HUDEP-2 (cell line): ENCODE results near the gene CCL15.
A peak's percentile ranks its signal among the peaks of the same experiment; 100 is the strongest.
"Not testable (repeated sequence)": the region's sequence is repeated elsewhere in the genome, so short reads cannot be mapped to it uniquely, and the experiment has no call there.

ENCODE experiments used
- DNase-seq, 76 experiments: peaks; one replicate each; lab custom pipeline; 2025; ENCODE audit not compliant: unreplicated experiment in 76 of 76; lab: John Stamatoyannopoulos, UW

CCL15 gene

DNA sequence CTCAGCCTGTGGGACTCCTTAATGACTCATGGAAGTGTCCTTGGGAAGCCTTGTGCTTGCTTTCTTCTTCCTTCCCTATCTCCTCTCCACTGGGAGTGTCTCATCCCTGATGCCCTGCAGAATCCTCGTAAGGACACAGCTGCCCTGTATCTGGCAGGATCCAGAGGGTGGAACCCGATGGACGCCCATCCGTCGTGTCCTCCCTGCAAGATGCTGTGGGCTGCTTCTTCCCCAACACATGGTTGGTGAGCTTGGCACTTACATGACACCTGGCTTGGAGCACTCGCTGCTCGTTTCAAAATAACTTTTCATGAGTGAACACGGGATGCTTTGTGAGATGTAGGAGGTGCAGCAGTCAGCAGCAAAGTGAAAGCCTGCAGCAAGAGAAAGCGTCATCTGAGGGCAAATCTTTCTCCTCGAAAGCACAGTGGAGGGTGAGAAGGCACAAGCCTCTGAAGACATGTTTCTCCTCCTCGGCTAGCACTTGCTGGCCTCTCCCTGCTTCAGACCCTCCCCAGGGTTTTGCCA, 3.3 kb downstream of the CCL15 start:
- no peak for DNase-seq

DNA sequence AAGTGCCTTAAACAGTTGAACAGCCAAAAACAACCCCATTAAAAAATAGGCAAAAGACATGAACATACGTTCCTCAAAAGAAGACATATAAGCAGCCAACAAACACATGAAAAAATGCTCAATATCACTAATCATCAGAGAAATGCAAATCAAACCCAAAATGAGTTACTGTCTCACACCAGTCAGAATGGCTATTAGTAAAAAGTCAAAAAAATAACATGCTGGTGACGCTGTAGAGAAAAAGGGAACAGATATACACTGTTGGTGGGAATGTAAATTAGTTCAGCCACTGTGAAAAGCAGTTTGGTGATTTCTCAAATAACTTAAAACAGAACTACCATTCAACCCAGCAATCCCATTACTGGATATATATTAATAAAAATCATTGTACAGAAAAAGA, 6.0 kb downstream of the CCL15 start:
- not testable (repeated sequence) for DNase-seq

DNA sequence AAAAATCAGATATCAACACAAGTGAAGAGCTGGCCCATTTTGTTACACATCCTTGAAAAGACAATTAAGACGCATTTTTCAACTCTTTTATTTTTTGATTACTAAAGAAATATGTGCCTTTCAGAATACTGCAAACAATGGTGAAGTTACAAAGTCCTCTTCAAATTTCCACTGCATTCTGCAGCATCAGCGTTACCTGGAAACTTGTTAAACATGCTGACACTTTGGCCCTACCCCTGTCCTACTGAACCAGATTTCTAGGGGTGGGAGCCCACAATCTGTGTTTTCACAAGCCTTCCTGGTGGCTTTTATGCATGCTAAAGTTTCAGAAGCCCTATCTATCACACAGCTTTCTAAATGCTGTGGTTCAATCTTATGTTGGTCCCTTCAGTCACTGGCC, 10.3 kb downstream of the CCL15 start:
- DNase-seq: no peak

DNA sequence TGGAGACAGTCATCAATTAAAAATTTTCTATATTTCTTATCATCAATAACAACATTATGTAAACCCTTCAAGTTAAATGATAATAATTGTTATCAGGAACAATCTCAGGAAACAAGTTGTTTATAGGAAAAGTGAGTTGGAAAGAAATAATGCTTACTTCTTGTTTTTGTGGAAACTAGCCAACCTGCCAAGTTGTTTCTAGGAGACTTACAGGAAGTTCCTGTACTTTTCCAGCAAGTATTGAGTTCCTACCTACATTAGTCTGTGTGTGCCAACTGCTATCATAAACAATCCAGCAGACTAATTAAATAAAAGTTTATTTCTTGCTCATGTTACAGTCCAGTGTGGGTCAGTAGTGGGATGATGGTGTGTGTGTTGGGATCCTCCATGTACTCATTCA, 13.2 kb downstream of the CCL15 start:
- no peak for DNase-seq

DNA sequence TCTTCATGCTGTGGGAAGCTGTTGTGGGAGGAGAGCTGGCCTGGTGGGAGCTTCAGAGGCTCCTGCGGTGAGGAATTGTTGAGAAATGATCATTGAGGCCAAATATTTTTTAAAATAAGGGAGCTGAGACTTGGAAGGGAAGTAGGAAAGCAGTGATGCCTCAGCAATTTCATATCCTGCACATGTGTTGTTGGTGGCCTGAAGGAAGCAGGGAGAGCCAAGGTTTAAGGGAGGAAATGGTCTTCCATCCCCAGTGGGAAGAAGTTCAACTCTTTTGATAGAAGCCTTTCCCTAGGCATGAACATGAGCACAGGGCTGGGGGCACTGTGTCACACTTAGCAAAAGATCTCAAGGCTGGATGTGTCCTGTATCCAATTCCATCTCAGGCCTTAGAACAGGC, 14.7 kb downstream of the CCL15 start, which contains the start of gene CCL14:
TSS of gene CCL14 (minus strand) at position 87 of the 400 bp plus-strand sequence. CDS start at position 7, 80 bp downstream.
- DNase-seq: no peak

DNA sequence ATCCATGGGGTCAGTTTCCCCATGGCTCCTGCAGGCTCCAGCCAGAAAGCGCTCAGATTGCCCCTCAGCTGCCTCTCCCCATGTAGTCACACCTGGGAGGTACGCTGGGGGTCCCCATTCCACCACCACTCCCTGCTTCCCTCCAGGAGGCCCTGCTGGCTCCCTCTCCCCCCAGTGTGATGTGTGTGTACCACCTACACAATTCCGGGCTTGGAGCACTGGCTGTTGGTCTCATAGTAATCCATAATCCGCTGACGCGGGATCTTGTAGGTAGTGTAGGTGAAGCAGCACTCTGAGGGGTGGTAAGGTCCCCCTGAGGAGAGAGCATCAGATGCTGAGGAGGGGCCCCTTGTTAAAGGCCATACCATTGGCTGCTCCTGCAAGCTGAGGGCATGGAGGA, 17.2 kb downstream of the CCL15 start:
- DNase-seq: no peak

DNA sequence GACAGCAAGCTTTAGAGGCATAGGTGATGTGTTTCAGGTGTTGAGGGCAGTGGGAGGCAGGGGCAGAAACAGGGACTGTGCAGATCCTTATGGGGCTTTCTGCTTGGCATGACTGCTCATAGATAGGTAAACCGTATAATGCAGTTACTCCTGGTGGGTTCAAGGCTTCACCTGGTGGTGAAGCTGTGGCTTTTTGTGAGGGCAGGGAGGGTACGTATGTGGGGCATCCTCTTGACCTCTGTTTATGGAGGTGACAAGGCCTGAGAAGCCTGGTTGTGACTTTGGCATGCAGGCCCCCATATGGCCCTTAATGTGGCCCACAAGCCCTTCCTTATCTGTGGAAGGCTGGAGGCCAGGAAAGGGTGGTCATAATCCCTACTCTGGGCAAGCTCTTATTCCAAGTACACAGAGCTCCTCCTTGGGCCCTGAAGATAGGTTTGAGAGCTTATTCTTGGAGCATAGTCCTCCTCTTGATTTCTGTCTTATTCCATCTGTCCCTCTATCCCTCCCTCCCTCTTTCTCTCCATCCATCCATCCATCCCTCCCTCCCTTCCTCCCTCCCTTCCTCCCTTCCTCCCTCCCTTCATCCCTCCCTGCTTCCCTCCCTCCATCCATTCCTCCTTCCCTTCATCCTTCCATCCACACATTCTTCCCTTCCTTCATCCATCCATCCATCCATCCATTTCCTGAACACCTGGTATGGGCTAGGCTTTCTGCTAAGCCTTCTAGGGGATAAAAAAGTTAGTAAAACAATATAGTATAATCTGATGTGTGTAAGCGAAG, 18.8 kb downstream of the CCL15 start:
- no peak for DNase-seq

DNA sequence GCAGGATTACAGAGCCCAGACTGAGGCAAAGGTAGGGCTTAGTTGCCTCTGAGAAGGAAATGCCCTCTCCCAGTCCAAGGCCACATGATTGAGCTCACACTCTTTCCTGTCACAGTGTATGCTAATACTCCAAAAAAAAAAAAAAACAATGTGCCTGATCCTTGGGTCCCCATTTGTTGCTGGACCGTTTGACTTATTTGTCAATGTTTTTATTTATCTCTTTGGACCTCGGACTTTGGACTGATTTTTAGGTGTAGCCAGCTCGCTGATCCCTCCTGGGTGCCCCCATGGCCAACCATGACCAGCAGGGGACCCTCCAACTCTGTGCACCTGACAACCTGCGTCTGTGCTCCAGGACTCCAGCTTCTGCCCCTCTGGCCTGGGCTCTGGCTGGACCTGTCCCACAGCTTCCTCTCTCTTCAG, 19.4 kb downstream of the CCL15 start:
- DNase-seq: peak in 8 of 76 experiments; percentile 2 to 22 (median 7)

DNA sequence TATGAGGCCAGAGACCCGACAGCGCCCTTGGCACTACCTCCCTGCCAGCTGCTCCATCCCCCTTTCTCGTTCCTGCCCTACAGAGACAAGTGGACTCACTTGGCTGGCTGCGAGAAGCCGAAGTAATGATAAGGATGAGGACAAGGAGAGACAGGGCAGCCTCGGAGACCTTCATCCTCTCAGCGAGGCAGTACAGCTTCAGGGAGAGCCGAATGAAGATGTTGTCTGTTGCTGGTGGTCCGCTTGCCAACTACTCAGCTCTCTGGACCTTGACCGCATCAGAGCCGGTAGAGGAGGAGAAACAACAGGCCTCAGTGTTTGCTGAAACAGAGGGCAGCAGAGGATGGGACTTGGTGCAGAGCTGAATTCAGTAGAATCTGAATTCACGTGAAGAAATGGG, 20.1 kb downstream of the CCL15 start, which contains the start of gene CCL16:
TSS of gene CCL16 (minus strand) at position 252 of the 400 bp plus-strand sequence. CDS start at position 175, 77 bp downstream.
- DNase-seq: no peak

DNA sequence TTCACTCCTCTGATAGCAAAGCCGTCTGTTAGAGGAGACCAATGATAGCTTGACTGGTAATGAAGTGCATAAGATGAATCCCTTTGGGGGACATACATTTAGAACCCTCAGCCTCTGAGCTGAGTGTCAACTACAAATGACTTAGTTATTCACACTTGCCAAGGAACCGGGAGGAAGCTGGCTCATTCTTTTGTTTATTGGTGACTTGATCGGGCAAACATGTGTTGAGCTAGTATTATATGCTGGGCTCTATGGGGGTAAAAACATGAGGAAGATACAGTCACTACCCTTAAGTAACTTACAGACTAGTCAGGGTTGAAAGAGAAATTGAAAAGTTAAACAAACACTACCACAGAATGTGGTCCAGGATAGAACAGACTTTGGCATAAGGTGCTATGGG, 23.0 kb downstream of the CCL15 start:
- DNase-seq: no peak

DNA sequence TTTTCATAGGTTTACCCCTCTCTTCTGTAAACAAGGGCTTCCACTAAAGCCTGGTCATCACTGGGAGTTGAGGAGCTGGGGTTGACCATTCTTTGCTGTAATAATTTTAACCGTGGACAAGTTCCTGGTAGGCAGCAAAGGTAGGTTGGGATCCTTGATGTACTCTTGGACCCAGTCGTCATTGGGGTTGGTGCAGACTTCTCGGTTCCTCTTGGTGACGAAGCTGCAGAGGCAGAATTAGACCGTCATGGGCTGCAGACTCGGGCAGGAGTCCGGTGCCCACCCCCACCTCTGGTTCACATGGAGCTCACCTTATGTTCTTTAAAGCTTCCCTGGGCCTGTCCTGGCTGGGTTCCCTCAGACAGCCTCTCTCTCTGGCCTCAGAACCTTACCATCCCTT, 23.8 kb downstream of the CCL15 start:
- no peak for DNase-seq

DNA sequence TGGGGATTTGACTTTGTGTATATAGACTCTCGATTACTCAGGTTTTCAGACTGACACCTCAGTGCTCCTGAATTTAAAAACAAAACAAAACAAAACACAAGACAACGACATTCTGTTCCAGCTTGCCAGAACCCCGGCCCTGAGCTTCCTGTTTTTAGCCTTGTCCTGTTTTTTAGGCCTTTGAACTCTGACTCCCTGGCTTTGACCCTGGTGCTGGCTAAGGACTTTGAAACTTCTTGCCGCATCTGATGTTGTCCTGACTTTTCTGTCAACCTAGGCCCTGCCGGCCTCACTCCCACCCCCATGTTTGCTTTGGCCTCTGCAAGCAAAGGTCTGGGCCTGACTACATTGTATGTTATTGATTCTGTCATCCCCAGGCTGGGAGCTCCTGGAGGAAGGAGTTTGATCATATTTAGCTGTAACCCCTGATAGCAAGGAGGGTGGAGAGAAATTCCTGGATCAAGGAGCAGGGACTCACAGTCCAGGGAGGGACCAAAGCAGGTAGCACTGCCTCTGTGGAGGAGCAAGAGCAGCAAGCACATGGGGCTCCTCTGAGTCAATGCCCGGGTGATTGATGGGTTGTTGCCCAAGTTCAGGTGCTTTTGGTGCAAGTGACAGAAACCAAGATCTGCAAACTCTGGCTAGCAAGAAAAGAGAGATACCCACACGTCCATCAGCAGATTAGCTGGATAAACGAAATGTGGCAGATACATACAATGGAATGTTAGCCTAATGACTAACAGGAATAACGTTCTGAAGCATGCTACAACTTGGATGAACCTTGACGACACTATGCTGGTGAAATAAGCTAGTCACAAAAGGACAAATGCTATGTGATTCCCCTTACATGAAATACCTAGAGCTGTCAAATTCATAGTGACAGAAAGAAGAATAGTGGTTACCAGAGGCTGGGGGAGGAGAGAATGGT, 27.8 kb downstream of the CCL15 start:
- DNase-seq: no peak

DNA sequence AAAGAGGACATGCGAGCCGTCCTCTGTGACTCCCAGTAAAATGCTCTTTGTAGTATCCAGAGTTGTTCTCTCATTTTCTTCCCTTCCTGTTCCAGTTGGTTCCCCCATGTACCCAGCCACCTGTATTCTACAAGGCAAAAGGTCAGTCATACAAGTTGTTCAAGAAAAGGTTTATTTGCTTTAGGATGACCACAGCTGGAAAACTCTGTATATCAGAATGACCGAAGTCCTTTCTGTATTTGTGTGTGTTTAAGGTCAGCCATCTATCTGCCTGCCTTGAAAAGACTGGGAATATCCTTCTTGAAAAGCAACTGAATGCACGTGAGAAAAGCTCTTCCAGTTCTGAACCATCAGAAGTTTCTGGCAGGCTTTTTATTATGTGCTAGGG, 28.4 kb downstream of the CCL15 start:
- DNase-seq: no peak

DNA sequence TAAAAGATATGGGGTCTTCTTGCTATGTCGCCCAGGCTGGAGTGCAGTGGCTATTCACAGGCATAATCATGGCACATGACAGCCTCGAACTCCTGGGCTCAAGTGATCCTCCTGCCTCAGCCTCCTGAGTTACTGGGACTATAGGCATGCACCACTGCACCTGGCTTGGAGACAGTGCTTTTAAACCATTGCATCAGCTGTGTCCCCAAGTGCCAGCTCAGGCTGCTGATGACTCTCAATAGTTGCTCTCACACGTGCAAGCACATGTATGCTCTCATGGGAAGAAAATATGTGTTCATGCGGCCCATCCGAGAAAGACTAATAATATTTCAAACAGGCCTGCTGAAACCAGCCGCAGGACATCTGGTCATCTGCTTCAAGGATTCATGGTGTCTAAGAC, 28.8 kb downstream of the CCL15 start:
- no peak for DNase-seq

DNA sequence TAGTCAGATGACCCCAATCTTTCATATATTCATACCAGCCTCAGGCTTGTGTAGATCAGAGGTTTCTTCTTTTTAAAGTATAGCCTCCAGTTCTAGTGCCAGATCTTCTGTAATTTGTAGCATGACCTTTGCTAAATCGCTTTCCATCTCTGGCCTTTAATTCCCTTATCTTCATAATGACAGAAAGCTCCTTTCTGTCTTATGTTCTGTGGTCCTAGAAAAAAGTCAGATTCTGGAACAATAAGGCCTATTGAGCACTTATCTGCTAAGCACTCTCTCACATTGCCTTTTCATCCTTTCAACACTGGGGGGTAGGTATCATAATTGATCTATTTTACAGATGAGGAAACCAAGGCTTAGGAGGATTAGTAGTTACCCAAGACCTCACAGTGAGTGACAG, 29.3 kb downstream of the CCL15 start:
- DNase-seq: no peak

DNA sequence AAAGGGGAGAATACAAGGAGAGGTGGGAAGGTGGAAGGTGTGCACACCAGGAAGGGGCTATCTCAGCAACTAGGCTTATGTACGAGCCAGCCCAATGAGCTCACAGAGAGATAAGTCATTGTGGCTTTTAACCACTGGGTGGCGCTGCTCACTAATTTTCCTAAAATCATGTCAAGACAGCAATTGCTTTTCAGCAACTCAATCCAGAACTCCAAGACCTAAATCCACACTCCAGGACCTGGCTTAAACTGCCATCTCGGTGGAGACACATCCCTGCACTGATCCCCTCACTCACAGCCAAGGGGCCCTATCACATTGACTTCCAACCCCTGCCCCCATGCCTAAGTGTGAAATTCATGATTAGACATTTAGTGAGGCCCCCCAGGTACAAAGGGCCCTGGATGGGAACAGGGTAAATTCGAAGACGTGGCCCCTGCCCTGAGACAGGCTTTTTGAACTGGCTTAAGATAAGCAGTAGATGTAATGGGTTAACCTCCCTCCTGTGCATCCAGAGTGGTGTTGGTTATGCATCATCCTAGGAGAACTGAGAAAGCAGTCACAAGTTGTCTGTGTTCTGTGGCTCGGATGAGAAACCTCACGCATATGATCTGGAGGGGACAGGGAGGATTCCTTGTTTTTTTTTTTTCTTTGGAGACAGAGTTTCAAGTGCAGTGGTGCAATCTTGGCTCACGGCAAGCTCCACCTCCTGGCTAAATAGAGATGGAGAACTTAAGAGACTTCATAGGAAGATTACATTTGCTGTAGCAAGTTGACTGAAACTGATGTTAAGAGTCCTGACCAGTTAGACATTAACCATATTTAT, 31.6 kb downstream of the CCL15 start:
- peak in 56 of 76 experiments; percentile 2 to 71 (median 39) for DNase-seq

DNA sequence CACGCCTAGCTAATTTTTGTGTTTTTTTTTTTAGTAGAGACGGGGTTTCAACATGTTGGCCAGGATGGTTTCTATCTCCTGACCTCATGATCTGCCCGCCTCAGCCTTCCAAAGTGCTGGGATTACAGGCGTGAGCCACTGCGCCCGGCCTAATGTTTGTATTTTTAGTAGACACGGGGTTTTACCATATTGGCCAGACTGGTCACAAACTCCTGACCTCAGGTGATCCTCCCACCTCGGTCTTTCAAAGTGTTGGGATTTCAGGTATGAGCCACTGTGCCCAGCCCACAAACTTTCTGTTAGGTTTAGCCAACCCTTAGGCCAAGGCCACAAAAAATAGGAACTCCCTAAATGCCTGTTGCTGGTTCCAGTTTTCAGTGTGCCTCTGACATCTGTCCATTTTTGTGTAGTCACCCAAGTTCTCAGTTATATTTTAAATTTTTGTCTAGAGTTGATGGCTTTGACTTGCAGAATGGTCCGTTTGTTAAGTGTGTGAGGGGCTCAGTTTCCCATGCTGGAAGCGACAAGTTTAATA, 32.8 kb downstream of the CCL15 start:
- no peak for DNase-seq

DNA sequence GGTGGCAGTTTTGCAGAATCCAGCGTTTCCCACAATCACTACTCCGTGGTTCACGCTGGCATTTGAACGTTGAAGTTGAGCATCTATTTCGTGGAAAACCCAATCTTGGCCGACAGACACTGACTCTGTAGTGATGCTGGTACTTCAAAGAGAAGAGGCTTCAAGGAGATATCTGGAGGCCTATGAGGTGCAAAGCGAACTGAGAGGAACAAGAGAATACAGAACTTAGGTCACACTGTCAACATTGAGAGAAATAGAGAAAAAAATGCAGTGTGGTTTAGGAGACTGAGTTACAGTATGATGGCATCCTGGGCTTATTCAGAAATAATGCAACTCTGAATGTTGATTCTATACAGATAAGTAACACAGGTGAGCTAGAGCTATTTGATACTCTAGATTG, 36.1 kb downstream of the CCL15 start:
- no peak for DNase-seq

DNA sequence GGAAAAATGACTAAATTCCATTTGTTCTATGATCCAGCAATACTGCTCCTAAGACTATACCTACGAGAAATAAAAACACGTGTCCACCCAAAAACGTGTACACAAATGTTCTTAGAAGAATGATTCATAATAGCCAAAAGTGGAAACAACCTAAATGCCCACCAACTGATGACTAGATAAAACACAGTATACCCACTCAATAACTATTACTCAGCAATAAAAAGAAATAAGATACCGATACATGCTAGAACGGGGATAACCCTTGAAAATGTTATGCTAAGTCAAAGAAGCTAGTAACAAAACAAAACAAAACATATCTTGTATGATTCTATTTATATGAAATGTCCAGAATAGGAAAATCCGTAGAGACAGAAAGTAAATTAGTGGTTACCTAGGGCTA, 37.7 kb downstream of the CCL15 start:
- no peak for DNase-seq

DNA sequence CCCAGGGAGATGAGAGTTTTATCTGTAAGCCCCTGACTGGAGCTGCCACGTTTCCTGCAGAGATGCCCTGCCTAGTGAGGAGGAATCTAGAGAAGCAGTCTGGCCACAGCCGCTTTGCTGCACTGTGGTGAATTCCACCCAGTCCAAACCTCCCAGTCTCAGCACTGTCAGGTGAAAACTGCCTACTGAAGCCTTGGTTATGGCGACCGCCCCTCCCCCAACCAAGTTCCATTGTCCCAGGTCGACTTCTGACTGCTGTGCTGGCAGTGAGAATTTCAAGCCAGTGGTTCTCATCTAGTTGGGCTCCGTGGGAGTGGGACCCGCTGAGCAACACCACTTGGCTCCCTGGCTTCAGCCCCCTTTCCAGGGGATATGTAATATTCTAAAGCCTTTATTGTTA, 47.6 kb downstream of the CCL15 start:
- no peak for DNase-seq
